SK-N-SH (cell line): ENCODE results near the gene ERGIC1. TPM values are rescaled to one million over a fixed set of nuclear protein-coding genes. Genes with fewer than 3 reads are reported as not detected.

Experiments used
- CTCF ChIA-PET: fragments of 300-600, 350-600 bp; formaldehyde crosslinking; extraction: SDS; loops from one replicate; lab custom pipeline; 2021; lab: Yijun Ruan, JAX
- POLR2A ChIA-PET: fragments of 350-600 bp; sonication (Branson Sonifier 250); formaldehyde crosslinking; extraction: SDS; loops from one replicate; lab custom pipeline; 2020; ENCODE audit warnings: antibody characterized with exemption, inconsistent platforms; lab: Yijun Ruan, JAX
- DNase-seq: peaks from one replicate; pipeline ENCODE4 v3.0.0; 2012
- H2AFZ ChIP-seq: fragments of 200-600 bp; sonication (generic); 2 replicates; pipeline ENCODE4 v1.8.1; 2016; ENCODE audit warnings: antibody characterized with exemption, mild to moderate bottlenecking, low read depth
- H3F3A ChIP-seq: fragments of 200-600 bp; sonication (generic); replicated peaks from 2 replicates; pipeline ENCODE3; 2016; ENCODE audit warnings: antibody characterized with exemption, mild to moderate bottlenecking; ENCODE audit not compliant: insufficient read depth
- H3K27ac ChIP-seq, 2 experiments: fragments of 200-500 bp in 1 of 2; fragments of 200-600 bp in 1 of 2; sonication (Bioruptor generic) in 1 of 2; sonication (generic), shearing (Covaris generic) in 1 of 2; 2 replicates each; pipeline versions ENCODE4 v1.5.1 to v1.6.1; 2014 to 2016; ENCODE audit warnings: low read depth in 2 of 2, inconsistent platforms in 1 of 2, low read length in 1 of 2, mild to moderate bottlenecking in 1 of 2, mixed read lengths in 1 of 2
- H3K27me3 ChIP-seq: fragments of 200-600 bp; sonication (generic), shearing (Covaris generic); 2 replicates; pipeline ENCODE4 v1.6.1; 2016; ENCODE audit warnings: mixed run types; ENCODE audit not compliant: insufficient read depth
- H3K36me3 ChIP-seq, 2 experiments: fragments of 200-500 bp in 1 of 2; fragments of 200-600 bp in 1 of 2; sonication (Bioruptor generic) in 1 of 2; sonication (generic) in 1 of 2; replicated peaks in 1 of 2; 2 replicates each; pipeline versions ENCODE3 to v1.5.1; 2014 to 2016; ENCODE audit warnings: low read length in 1 of 2, mild to moderate bottlenecking in 1 of 2; ENCODE audit not compliant: insufficient read depth in 2 of 2, control insufficient read depth in 1 of 2
- H3K4me1 ChIP-seq, 2 experiments: fragments of 200-500 bp in 1 of 2; fragments of 200-600 bp in 1 of 2; sonication (Bioruptor generic) in 1 of 2; sonication (generic), shearing (Covaris generic) in 1 of 2; 2 replicates each; pipeline versions ENCODE4 v1.5.1 to v1.6.1; 2014 to 2016; ENCODE audit warnings: low read depth in 1 of 2, low read length in 1 of 2, mixed run types in 1 of 2; ENCODE audit not compliant: insufficient read depth in 2 of 2, control insufficient read depth in 1 of 2
- H3K4me2 ChIP-seq: fragments of 200-600 bp; sonication (generic), shearing (Covaris generic); 2 replicates; pipeline ENCODE4 v1.6.1; 2017; ENCODE audit warnings: mixed run types
- H3K4me3 ChIP-seq, 2 experiments: fragments of 200-500 bp in 1 of 2; fragments of 200-600 bp in 1 of 2; sonication (Bioruptor generic) in 1 of 2; sonication (generic), shearing (Covaris generic) in 1 of 2; 2 replicates each; pipeline versions ENCODE4 v1.5.1 to v1.8.1; 2014 to 2016; ENCODE audit warnings: low read depth in 2 of 2, inconsistent platforms in 1 of 2, low read length in 1 of 2, mild to moderate bottlenecking in 1 of 2, mixed read lengths in 1 of 2, moderate library complexity in 1 of 2
- H3K79me2 ChIP-seq: fragments of 200-600 bp; sonication (generic); 2 replicates; pipeline ENCODE4 v1.8.1; 2017; ENCODE audit warnings: mild to moderate bottlenecking; ENCODE audit not compliant: insufficient read depth
- H3K9ac ChIP-seq: fragments of 200-600 bp; sonication (generic); 2 replicates; pipeline ENCODE4 v1.6.1; 2017; ENCODE audit warnings: mixed run types
- H3K9me2 ChIP-seq: fragments of 200-600 bp; sonication (generic); 2 replicates; pipeline ENCODE4 v1.6.1; 2017; ENCODE audit warnings: mixed run types
- H3K9me3 ChIP-seq: fragments of 200-600 bp; sonication (generic); 2 replicates; pipeline ENCODE4 v1.6.1; 2017; ENCODE audit warnings: mixed run types, mild to moderate bottlenecking, moderate library complexity
- H4K20me1 ChIP-seq: fragments of 200-600 bp; sonication (generic); 2 replicates; pipeline ENCODE4 v1.6.1; 2017; ENCODE audit warnings: mild to moderate bottlenecking, mixed run types; ENCODE audit not compliant: insufficient read depth
- CTCF ChIP-seq: fragments of 200-600 bp; sonication (generic); IDR thresholded peaks from 2 replicates; pipeline ENCODE4 v1.6.1; 2017; ENCODE audit warnings: antibody characterized with exemption, mild to moderate bottlenecking, moderate library complexity
- EP300 ChIP-seq, 2 experiments: IDR thresholded peaks; 2 replicates each; pipeline versions ENCODE4 v1.4.0 to v1.6.1; 2012; ENCODE audit warnings: borderline replicate concordance in 1 of 2, low read depth in 1 of 2, low read length in 1 of 2
- EZH2phosphoT487 ChIP-seq: fragments of 200-600 bp; sonication (generic); IDR thresholded peaks from 2 replicates; pipeline ENCODE4 v1.6.1; 2017; ENCODE audit warnings: low read depth, mixed run types, mild to moderate bottlenecking, antibody characterized with exemption, moderate library complexity, borderline replicate concordance
- FOSL2 ChIP-seq: IDR thresholded peaks from 2 replicates; pipeline ENCODE4 v1.4.0; 2012; ENCODE audit warnings: low read depth, mild to moderate bottlenecking, moderate library complexity, borderline replicate concordance
- FOXJ3 ChIP-seq: sonication (generic); formaldehyde crosslinking; IDR thresholded peaks from 2 replicates; pipeline ENCODE4 v1.5.1; 2020; ENCODE audit warnings: mild to moderate bottlenecking, missing genetic modification reagents
- FOXM1 ChIP-seq: IDR thresholded peaks from 2 replicates; pipeline ENCODE4 v1.4.0; 2012; ENCODE audit warnings: low read depth, mild to moderate bottlenecking
- GATA2 ChIP-seq: sonication (generic); formaldehyde crosslinking; IDR thresholded peaks from 2 replicates; pipeline ENCODE4 v1.5.0; 2020; ENCODE audit warnings: mild to moderate bottlenecking, missing genetic modification reagents
- JUND ChIP-seq: IDR thresholded peaks from 2 replicates; pipeline ENCODE4 v1.4.0; 2012
- MEF2A ChIP-seq: IDR thresholded peaks from 2 replicates; pipeline ENCODE4 v1.4.0; 2012; ENCODE audit warnings: low read depth, borderline replicate concordance
- MXI1 ChIP-seq: IDR thresholded peaks from 2 replicates; pipeline ENCODE4 v1.6.1; 2012; ENCODE audit warnings: mild to moderate bottlenecking, low read depth, low read length, improper control_type of control experiment
- NFIC ChIP-seq: IDR thresholded peaks from 2 replicates; pipeline ENCODE4 v1.4.0; 2012; ENCODE audit warnings: borderline replicate concordance
- NRF1 ChIP-seq: IDR thresholded peaks from 2 replicates; pipeline ENCODE4 v1.6.1; 2012; ENCODE audit warnings: low read depth, mild to moderate bottlenecking, low read length
- POLR2AphosphoS5 ChIP-seq: IDR thresholded peaks from 2 replicates; pipeline ENCODE4 v1.6.1; 2012; ENCODE audit warnings: low read depth, low read length
- RAD21 ChIP-seq: IDR thresholded peaks from 2 replicates; pipeline ENCODE4 v1.6.1; 2012; ENCODE audit warnings: mild to moderate bottlenecking, low read length
- RCOR1 ChIP-seq: fragments of 150-350 bp; IDR thresholded peaks from 2 replicates; pipeline ENCODE4 v1.6.1; 2017; ENCODE audit warnings: antibody characterized with exemption, low read length
- REST ChIP-seq: IDR thresholded peaks from 2 replicates; pipeline ENCODE4 v1.6.1; 2012; ENCODE audit warnings: mild to moderate bottlenecking, low read depth, low read length, moderate library complexity
- RFX5 ChIP-seq: IDR thresholded peaks from 2 replicates; pipeline ENCODE4 v1.6.1; 2012; ENCODE audit warnings: mild to moderate bottlenecking, improper control_type of control experiment, low read length
- RXRA ChIP-seq: IDR thresholded peaks from 2 replicates; pipeline ENCODE4 v1.4.0; 2012; ENCODE audit warnings: low read depth, mild to moderate bottlenecking, borderline replicate concordance
- SIN3A ChIP-seq: IDR thresholded peaks from 2 replicates; pipeline ENCODE4 v1.6.1; 2012; ENCODE audit warnings: low read depth, mild to moderate bottlenecking, low read length, moderate library complexity, borderline replicate concordance
- SMC3 ChIP-seq: IDR thresholded peaks from 2 replicates; pipeline ENCODE4 v1.6.1; 2012; ENCODE audit warnings: low read depth, low read length, improper control_type of control experiment
- TAF1 ChIP-seq: IDR thresholded peaks from 2 replicates; pipeline ENCODE4 v1.6.1; 2012; ENCODE audit warnings: low read depth, mild to moderate bottlenecking, low read length, moderate library complexity, borderline replicate concordance
- TCF12 ChIP-seq: IDR thresholded peaks from 2 replicates; pipeline ENCODE4 v1.4.0; 2012
- USF1 ChIP-seq: IDR thresholded peaks from 2 replicates; pipeline ENCODE4 v1.4.0; 2012; ENCODE audit warnings: low read depth, borderline replicate concordance
- YY1 ChIP-seq: IDR thresholded peaks from 2 replicates; pipeline ENCODE4 v1.4.0; 2012; ENCODE audit warnings: low read depth, mild to moderate bottlenecking
- WGBS: methylation state at CpG from one replicate; pipeline ENCODE4 v1.1.6; 2017; ENCODE audit warnings: low lambda C conversion rate; 5-methylcytosine and 5-hydroxymethylcytosine counted together
- polyA plus RNA-seq, 3 experiments: library from polyadenylated mRNA; depleted of rRNA; stranded (reverse); fragments of >200 nt; gene quantifications; 2 replicates each; pipeline ENCODE4 v1.2.3, GENCODE V29; 2012
- TF ChIP-seq, protein P1 (sequence below): IDR thresholded peaks from 2 replicates; pipeline ENCODE4 v1.4.0; 2012; ENCODE audit warnings: low read depth
- TF ChIP-seq, protein P2 (sequence below): IDR thresholded peaks from 2 replicates; pipeline ENCODE4; 2012

ERGIC1 gene
- polyA plus RNA-seq, 1 of the 3 experiments (the other 2 are of a cell fraction) = 101 TPM

DNA sequence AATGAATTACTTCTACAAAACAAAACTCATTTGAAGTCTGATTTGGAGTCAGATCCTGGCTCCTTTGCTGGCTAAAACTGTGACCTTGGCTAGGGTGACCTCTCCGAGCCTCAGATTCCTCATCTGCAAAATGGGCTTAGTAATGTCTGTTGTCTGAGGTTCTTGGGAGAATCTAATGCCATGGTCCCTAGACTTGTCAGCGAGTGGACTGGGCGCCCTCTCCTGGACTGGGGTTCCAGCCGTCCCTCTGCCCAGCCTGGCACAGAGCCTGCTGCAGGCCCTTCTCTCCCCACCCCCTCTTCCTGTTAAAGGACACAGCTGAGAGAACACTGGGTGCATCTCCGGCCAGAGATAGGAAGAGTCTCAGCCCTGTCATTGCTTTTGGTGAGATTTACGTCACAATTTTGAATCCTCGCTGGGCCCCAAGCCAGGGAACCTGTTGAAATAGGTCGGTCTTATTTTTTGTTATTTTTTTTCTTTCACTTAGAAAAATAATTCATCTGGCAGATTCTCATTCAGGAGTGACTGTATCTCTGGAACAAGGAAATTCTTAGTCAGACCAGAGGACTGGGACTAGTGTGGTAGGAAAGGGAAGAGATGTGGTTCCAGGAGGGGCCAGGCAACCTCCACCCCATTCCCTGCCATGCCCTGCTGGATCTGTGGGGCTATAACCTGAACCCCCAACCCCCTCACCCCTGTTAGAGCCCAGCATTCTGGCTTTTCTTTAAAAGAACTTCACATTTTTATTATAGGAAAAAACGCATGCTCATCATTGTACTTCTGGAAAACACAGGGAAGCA, 77.0 kb downstream of the ERGIC1 start:
- Histone ChIP-seq H2AFZ (no peak overlapping the region), H3K36me3 (peaks cover 5 to 28% of the 10 kb centered on the region in 2 experiments), H3K79me2 (peaks cover 12% of the 10 kb centered on the region; the same call in 1 of the 2 replicates), H3K4me2 (peak overlapping the region; percentile 36; the same call in 1 of the 2 replicates), H3K27me3 (no peaks in the 10 kb centered on the region), H3K4me1 (peaks cover 0 to 16% of the 10 kb centered on the region in 2 experiments; a peak in 2 of 4 replicates), H3K4me3 (no peak overlapping the region), H3K9me3 (no peaks in the 10 kb centered on the region), H3K9ac (peak overlapping the region; percentile 32; the same call in 1 of the 2 replicates), H3F3A (peaks cover 28% of the 10 kb centered on the region), H3K27ac (peak overlapping the region in 1 of 2 experiments; percentile 88; a peak in 2 of 4 replicates), H3K9me2 (no peaks in the 10 kb centered on the region), H4K20me1 (no peaks in the 10 kb centered on the region)
- peak; percentile 75 for DNase-seq
- WGBS = 47% methylated on average over 9 of the region's 9 CpGs
- ChIA-PET CTCF (interaction anchor here (0.6 to 3.1 kb wide), 5 partner anchors 16 to 197 kb away, joined by 3 to 13 read pairs (median 5); partner anchors contain the start of gene DUSP1), POLR2A (no interaction called here)
- TF ChIP-seq EZH2phosphoT487 (no peak), RCOR1 (0 out of 2 replicates have a peak, but pooled peaks have one; percentile 25), MXI1 (no peak), MEF2A (no peak), POLR2AphosphoS5 (no peak), SMC3 (peak; percentile 55), TCF12 (peak; percentile 43; the same call in 1 of the 2 replicates), TAF1 (no peak), GATA2 (no peak), YY1 (no peak), NRF1 (no peak), EP300 (IDR thresholded peaks at IDR 0.05; ENCODE audit: borderline replicate concordance in 1 of 2, low read depth in 1 of 2, low read length in 1 of 2) (no peak; a peak in 1 of 4 replicates), SIN3A (no peak), CTCF (peak; percentile 63), REST (no peak), NFIC (peak; percentile 85), FOXJ3 (CRISPR knock-in tag) (no peak), USF1 (no peak), FOSL2 (no peak), RAD21 (peak; percentile 67), RXRA (peak; percentile 36; the same call in 1 of the 2 replicates), RFX5 (no peak), FOXM1 (no peak), JUND (no peak)
- TF ChIP-seq, protein P1, sequence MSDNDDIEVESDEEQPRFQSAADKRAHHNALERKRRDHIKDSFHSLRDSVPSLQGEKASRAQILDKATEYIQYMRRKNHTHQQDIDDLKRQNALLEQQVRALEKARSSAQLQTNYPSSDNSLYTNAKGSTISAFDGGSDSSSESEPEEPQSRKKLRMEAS = no peak
- TF ChIP-seq, protein P2, sequence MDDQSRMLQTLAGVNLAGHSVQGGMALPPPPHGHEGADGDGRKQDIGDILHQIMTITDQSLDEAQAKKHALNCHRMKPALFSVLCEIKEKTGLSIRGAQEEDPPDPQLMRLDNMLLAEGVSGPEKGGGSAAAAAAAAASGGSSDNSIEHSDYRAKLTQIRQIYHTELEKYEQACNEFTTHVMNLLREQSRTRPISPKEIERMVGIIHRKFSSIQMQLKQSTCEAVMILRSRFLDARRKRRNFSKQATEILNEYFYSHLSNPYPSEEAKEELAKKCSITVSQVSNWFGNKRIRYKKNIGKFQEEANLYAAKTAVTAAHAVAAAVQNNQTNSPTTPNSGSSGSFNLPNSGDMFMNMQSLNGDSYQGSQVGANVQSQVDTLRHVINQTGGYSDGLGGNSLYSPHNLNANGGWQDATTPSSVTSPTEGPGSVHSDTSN = 0 out of 2 replicates have a peak, but pooled peaks have one; percentile 41
